ENCODE results near the gene FLT1.

The FLT1 gene

GRCh38 chr13:28379371-28380083 is 115.4 kb downstream of the FLT1 start:
- no peak for DNase-seq

- no peak for DNase-seq
Observed at GRCh38 chr13:28376604-28377003, 118.3 kb downstream of the FLT1 start.

GRCh38 chr13:28375250-28375930 is 119.5 kb downstream of the FLT1 start:
- no peak for DNase-seq

GRCh38 chr13:28373810-28374209 is 121.1 kb downstream of the FLT1 start:
- no peak for DNase-seq

- no peak for DNase-seq
Observed at GRCh38 chr13:28370448-28370847, 124.5 kb downstream of the FLT1 start.

- no peak for DNase-seq
Observed at GRCh38 chr13:28358708-28359107, 136.2 kb downstream of the FLT1 start.

GRCh38 chr13:28357911-28358433 is 137.0 kb downstream of the FLT1 start:
- no peak for DNase-seq

GRCh38 chr13:28357247-28357825 is 137.6 kb downstream of the FLT1 start:
- no peak for DNase-seq

GRCh38 chr13:28356561-28357021 is 138.3 kb downstream of the FLT1 start:
- DNase-seq, result no peak

- no peak for DNase-seq
Observed at GRCh38 chr13:28355822-28356371, 139.0 kb downstream of the FLT1 start.

- DNase-seq, result no peak
Observed at GRCh38 chr13:28355046-28355821, 139.7 kb downstream of the FLT1 start.

GRCh38 chr13:28353679-28354078 is 141.2 kb downstream of the FLT1 start:
- DNase-seq, result no peak

GRCh38 chr13:28349907-28350654 is 144.8 kb downstream of the FLT1 start:
- DNase-seq, result no peak

- DNase-seq, result no peak
Observed at GRCh38 chr13:28349371-28349770, 145.6 kb downstream of the FLT1 start.

- DNase-seq, result no peak
Observed at GRCh38 chr13:28347456-28348371, 147.2 kb downstream of the FLT1 start.

- no peak for DNase-seq
Observed at GRCh38 chr13:28346154-28346553, 148.8 kb downstream of the FLT1 start.

GRCh38 chr13:28344163-28344562 is 150.8 kb downstream of the FLT1 start:
- no peak for DNase-seq

- no peak for DNase-seq
Observed at GRCh38 chr13:28342251-28342650, 152.7 kb downstream of the FLT1 start.

GRCh38 chr13:28340272-28340793 is 154.6 kb downstream of the FLT1 start:
- DNase-seq, result no peak

GRCh38 chr13:28339419-28339818 is 155.5 kb downstream of the FLT1 start:
- no peak for DNase-seq

GRCh38 chr13:28338742-28339141 is 156.2 kb downstream of the FLT1 start:
- DNase-seq, result no peak

All from activated CD4-positive, alpha-beta T cell treated with anti-CD3 and anti-CD28 coated beads for 1 hour (primary cell).